HG02981 (cell line): ENCODE measurements around the gene NFX1.

ENCODE experiments used
- ATAC-seq: cut with Tn5 transposase; IDR thresholded peaks from one replicate; pipeline ENCODE4 v1.9.1; 2021; ENCODE audit warnings: mild to moderate bottlenecking, moderate library complexity; ENCODE audit not compliant: unreplicated experiment

The NFX1 gene

GRCh38 chr9:33265211-33265865 lies 25.0 kb upstream of the NFX1 start:
- no peak for ATAC-seq

GRCh38 chr9:33267151-33267767 lies 23.1 kb upstream of the NFX1 start:
- ATAC-seq, result no peak

- ATAC-seq, result no peak
Observed at GRCh38 chr9:33270146-33270545, 20.2 kb upstream of the NFX1 start.

DNA sequence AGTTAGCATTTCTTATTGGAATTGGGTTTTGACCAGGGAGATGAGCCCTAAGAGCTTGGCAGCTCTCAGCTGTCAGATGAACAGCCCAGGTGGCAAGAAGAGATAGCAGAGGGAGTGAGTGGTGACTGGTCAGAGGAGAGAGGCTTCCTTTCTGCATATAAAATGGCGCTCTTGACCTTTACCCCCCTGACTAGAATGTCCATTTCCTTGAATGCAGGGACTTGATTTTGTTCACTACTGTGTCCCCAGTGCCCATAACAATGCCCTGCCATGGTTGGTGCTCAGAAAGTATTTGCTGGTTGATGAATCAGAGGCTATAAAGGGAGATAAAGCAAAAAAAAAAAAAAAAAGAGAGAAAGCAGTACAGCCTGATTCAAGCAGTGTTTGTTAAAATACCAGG lies 18.3 kb upstream of the NFX1 start:
- no peak for ATAC-seq

GRCh38 chr9:33273266-33273971 lies 16.9 kb upstream of the NFX1 start:
- ATAC-seq, result no peak

DNA sequence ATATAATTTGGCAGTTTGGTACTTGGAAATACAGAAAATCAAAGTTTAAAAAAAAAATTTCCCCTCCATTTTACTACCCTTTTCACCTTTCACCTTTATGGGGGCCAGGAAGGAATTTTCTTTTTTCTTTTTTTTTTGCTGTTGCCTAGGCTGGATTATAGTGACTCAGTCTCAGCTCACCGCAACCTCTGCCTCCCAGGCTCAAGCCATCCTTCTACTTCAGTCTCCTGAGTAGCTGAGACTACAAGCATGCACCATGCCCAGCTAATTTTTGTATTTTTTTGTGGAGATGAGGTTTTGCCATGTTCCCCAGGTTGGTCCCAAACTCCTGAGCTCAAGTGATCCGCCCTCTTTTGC lies 16.4 kb upstream of the NFX1 start:
- ATAC-seq, result no peak

- no peak for ATAC-seq
Observed at GRCh38 chr9:33277484-33277883, 12.8 kb upstream of the NFX1 start.

DNA sequence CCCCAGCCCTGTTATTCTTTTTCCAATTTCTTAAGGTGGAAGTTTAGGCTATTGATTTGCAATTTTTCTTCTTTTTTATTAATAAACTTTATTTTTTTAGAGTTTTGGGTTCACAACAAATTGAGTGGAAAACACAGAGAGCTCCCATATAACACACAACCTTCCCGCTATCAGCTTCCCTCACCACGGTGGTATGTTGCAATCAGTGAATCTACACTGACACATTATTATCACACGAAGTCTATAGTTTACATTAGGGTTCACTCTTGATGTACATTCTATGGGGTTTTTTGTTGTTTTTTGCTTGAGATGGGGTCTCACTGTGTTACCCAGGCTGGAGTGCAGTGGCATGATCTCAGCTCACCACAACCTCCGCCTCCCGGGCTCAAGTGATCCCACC lies 4.8 kb upstream of the NFX1 start:
- no peak for ATAC-seq

- no peak for ATAC-seq
Observed at GRCh38 chr9:33287087-33287490, 3.2 kb upstream of the NFX1 start.

- ATAC-seq, result no peak
Observed at GRCh38 chr9:33288235-33288634, 2.1 kb upstream of the NFX1 start.

DNA sequence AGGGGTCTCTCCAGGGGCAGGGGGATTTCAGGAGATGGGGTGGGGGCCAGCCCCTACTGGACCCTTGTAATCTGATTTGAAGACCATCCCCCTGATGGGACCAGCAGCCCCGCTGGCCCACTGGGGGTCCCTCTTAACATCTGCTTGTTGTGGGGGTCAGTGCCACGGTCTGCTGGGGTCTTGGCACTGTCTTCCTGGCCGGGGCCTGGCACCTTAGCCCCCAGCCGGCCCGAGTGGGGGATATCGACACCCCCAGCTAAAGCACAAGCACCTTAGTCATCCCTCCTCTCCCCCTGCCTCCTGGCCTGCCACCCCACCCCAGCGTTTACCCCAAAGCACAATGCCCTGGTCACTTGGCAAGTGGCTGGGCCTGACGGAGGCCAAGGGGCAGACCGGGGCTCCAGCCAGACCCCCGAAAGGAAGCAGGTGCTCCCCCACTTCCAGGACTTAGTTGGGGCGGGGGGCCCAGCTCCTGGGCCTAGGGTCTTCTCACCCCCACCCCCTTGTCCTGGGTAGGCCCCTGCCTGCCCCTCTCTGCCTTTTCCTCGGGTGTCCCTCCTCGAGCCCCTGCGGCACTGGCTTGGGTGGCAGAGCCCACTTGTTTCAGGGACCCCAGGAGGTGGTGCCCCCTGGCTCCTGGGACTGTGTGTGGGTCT lies 1.4 kb upstream of the NFX1 start:
- ATAC-seq, result no peak

DNA sequence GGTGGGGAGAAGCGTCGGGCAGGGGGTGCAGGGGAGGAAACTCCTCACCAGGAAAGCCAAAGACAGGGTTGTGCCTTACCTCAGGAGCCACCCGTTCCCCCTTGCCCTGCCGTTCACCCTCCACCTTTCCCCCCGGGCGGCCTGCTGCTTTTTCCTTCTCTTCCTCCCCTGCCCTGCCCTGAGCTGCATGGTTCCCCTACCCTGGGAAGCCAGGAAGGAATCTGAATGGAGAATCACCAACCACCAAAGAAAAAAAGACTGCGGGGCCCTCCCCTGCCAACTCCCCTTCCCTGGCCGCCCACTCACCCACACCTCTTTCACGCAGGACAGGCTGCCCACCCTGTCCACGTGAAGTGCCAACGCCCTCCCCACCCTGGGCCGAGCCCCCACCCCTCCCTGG lies 820 bp upstream of the NFX1 start:
- ATAC-seq, result no peak

DNA sequence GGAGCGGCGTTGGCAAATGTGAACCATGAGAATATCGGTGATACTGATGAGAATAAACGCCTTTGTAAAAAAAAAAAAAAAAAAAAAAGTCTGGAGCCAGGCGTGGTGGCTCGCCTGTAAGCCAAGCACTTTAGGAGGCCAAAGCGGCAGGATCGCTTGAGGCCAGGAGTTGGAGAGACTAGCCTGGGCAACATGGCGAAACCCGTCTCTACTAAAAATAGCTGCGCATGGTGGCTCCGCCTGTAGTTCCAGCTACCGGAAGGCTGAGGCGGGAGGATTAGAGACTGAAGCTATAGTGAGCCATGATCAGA lies 425 bp upstream of the NFX1 start:
- no peak for ATAC-seq

DNA sequence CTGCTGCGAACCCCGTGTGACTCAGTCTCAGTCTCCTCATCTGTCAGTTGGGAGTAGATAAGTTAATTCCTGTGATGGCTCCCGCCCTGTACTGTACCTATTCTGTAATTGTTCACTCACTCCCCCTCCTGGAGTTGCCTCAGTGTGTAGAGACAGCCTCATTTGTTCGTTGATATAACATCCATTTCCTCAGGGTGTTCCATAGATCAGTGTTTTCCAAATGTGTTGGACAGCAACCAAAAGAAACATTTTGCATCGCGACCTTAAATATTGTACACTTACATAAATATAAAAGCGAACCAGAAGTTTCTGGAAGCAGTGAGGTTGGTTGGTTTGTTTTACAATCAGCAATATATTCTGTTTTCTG lies 698 bp downstream of the NFX1 start:
- no peak for ATAC-seq

DNA sequence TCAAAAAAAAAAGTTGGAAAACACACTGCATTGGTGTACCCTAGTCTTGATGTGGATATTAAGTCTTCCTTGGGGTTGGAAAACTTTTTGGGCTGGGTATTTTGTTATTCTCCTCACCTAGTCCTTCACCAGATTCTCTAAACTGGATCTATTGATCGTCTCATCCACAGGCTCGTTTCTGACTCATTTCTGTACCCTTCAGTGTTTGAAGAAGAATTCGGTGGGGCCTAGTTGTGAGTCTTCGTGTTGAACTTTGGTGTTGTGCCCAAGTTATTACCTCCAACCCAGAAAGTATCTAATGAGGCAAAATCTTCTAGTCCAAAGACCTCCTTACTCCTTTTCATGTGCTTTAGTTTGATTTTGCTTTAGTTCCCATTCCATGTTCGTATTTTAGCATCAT lies 1.6 kb downstream of the NFX1 start:
- no peak for ATAC-seq

DNA sequence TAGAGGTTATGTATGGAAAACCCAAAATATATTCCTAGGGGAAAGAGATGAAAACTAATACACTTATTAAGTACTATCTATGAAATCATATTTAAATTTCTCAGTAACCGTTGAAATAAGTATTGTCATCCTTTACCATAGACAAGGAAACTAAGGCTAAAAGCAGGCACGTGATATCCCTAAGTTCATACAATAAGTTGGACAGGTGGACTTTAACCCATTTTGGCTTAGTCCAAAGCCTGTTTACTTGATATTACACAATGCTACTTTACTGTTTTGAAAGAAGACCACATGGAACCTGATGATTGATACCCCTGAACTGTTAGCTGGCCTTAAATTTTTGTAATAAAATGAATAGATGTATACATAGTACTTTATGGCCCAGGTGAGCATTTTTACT lies 3.5 kb downstream of the NFX1 start:
- no peak for ATAC-seq

GRCh38 chr9:33294670-33295432 lies 4.5 kb downstream of the NFX1 start:
- ATAC-seq, result no peak

DNA sequence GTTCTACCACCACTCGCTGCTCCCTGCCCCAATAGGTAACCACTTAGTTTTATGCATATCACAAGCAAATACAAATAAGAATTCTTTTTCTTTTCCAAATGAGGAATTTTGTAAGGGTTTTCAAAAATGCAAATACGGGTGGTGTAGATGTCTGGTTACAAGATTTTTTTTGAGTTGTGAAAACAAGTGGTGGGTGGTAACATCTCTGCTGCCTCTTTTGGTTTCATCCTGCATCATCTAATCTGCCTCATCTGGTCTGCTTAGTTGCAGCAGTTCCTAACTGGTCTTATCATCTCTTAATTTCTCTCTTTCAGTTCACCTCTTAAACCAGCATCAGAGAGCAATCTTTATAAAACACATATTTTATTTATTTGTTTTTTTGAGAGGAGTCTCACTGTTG lies 5.3 kb downstream of the NFX1 start:
- peak; percentile 27 for ATAC-seq

DNA sequence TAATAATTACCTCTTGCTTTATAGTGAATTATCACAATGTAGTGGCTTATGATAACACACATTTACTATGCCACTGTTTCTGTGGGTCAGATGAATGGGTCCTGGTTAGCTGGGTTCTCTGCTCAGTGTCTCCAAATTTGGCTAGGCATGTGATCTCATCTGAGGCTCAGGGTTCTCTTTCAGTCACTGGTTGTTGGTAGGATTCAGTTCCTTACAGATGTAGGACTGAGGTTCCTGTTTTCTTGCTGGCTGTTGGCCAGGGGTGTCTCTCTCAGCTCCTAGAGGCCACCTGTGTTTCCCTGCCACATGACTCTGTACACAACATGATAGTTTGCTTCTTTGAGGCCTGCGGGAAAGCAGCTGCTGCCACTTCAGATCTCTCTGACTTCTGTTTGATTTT lies 7.1 kb downstream of the NFX1 start:
- peak; percentile 90 for ATAC-seq

DNA sequence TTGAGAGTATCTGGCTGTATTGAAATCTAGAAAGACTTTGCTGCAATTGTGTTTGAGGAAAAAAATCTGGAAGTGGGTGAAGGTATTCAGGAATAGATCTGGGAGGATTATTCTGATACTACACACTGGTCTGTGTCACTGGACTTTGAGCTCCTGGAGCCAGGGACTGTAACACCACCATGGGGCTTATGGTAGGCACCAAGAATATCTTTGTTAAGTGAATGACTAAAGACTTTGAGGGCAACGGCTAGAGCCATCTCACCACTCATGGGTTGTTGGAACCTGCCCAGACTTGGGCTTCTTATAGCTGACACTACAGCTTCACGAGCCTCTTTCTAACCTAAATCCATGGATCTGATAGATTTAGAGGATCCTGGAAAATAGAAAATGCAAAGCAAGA lies 10.2 kb downstream of the NFX1 start:
- ATAC-seq, result no peak

DNA sequence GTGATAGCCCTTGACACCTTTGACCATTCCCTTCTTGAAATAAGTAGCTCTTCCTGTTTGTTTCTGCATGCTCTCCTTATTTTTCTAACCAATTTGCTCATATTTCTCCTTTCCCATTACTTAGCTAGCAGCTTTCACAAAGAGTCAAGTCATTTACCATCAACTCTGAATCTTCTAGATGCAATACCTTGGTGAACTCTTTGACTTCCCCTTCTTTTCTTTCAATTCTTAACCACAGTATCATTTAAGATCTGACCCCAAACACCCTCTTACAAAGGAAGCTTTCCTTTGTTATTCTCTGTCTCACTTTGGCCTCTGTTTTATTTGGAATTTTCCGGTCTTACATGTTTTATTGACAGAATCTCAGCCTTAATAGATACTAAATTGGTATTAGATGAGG lies 14.0 kb downstream of the NFX1 start:
- ATAC-seq, result no peak

DNA sequence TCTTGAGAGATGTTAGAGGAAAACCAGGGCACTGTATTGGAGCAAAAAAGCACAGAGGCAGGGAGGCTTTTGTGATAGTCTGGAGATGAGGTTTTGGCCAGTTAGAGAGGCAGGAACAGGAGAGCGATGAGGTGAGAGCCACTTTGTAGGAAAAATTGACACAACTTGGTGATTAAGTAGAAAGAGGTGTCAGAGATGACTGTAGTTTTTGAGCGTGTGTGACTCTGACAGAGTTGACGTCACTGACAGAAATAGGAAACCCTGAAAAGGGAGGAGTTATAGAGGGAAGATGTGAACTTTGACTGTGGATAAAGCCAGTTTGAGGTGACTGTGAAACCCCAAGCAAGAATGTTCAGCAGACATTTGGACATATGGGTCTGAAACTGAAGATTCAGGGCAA lies 15.7 kb downstream of the NFX1 start:
- no peak for ATAC-seq
